ENCODE results near the gene CFAP410. TPM values are rescaled to one million over a fixed set of nuclear protein-coding genes. Genes with fewer than 3 reads are reported as not detected.

Gene CFAP410
- total and polyA plus RNA-seq, 2 of the 13 experiments (the other 11 are each of a cell fraction or from before 2014, with no cell fraction given): 8.0 to 20.1 TPM

DNA sequence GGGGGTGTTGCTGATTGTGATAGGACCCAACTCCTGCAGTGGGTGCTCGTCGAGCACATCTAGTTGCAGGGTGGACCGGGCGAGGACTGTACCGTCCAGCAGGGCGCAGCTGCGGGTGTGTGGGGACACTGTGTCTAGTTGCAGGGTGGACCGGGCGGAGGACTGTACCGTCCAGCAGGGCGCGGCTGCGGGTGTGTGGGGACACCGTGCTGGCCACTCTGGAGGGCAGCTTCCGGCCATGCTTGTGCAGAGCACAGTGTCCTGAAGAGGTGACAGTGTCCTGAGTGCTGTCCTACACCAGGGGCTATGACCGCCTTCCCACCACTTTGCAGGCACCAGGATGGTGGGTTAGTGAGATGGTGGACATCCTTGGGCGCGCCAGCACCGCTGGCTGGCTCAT lies 9.7 kb upstream of the CFAP410 start (continued):
- TF ChIP-seq SRY (CRISPR knock-in tag; IDR thresholded peaks at IDR 0.05) (no peak), ZNF598 (CRISPR knock-in tag; IDR thresholded peaks at IDR 0.05; ENCODE audit: borderline replicate concordance) (no peak)

DNA sequence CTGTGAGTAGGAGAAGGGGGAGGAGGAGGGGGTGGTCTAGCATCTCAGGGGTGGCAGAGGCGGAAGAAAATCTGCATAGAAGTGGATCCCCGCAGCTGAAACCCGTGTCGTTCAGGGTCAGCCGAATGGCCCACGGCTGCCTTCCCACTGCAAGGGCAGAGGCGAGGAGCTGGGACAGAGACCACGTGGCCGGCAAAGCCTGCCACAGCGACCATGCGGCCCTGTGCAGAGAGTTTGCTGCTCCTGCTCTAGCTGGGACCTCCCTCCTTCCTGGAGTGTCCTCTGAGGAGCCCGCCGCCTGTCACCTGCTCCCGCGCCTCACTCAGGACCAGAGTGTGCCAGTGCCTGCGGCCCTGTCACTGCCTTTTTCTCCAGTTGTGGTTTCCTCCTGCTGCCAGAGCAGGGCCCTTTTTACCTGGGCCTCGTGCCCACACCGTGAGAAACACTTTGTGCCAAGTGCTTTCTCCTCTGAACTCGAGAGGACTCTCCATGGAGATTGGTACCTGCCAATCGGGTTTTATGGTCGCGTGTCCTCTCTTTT lies 8.8 kb upstream of the CFAP410 start:
- H4K20me1 ChIP-seq (ENCODE audit: insufficient read depth, low read length): no peaks in the 10 kb centered on the region
- H3K27me3 ChIP-seq (ENCODE audit: control insufficient read depth in 1 of 2, insufficient read depth in 2 of 2, low read length in 2 of 2): peaks cover 3 to 18% of the 10 kb centered on the region in 2 experiments; a peak in 4 of 5 replicates
- DNase-seq (ENCODE audit: low spot score): no peak
- intact Hi-C loops (cut with micrococcal nuclease; ENCODE audit: unreplicated experiment): no loop called here
- H3K27ac ChIP-seq (ENCODE audit: extremely low read length, insufficient read depth, low read length): no peak overlapping the region
- peak; percentile 16; the same call in 1 of the 3 replicates for ATAC-seq
- in situ Hi-C loops (cut with HindIII; ENCODE audit: extremely low pct_ligation_motif_present, low pct_unique_long_range_greater_than_20kb): no loop called here
- no peak for FAIRE-seq
- H3K4me1 ChIP-seq (ENCODE audit: insufficient read depth, low read length): peaks cover 11% of the 10 kb centered on the region
- no peak overlapping the region for H3K4me3 ChIP-seq (replicated peaks in 1 of 3; ENCODE audit: insufficient read depth in 1 of 3, low read depth in 2 of 3, low read length in 3 of 3)
- H3K79me2 ChIP-seq (ENCODE audit: insufficient read depth, low read length): no peaks in the 10 kb centered on the region
- ChIA-PET CTCF (ENCODE audit: low intra/inter-chr PET ratio, low total read pairs) (no interaction called here), POLR2A (no interaction called here)
- no peaks in the 10 kb centered on the region for H3K9me3 ChIP-seq (ENCODE audit: low read length)
- no peaks in the 10 kb centered on the region for H3K36me3 ChIP-seq (replicated peaks in 1 of 2; ENCODE audit: control insufficient read depth in 1 of 2, insufficient read depth in 2 of 2, low read length in 2 of 2)
- H2AFZ ChIP-seq (ENCODE audit: low read length): no peak overlapping the region
- no peak overlapping the region for H3K4me2 ChIP-seq (ENCODE audit: low read depth, low read length)
- H3K9ac ChIP-seq (ENCODE audit: insufficient read depth, low read depth, low read length): no peak overlapping the region
- BruUV-seq (replicated peaks): no TSS peak
- 39% methylated on average over 6 of the region's 22 CpGs for WGBS (ENCODE audit: low lambda C conversion rate)
- TF ChIP-seq, protein P1, sequence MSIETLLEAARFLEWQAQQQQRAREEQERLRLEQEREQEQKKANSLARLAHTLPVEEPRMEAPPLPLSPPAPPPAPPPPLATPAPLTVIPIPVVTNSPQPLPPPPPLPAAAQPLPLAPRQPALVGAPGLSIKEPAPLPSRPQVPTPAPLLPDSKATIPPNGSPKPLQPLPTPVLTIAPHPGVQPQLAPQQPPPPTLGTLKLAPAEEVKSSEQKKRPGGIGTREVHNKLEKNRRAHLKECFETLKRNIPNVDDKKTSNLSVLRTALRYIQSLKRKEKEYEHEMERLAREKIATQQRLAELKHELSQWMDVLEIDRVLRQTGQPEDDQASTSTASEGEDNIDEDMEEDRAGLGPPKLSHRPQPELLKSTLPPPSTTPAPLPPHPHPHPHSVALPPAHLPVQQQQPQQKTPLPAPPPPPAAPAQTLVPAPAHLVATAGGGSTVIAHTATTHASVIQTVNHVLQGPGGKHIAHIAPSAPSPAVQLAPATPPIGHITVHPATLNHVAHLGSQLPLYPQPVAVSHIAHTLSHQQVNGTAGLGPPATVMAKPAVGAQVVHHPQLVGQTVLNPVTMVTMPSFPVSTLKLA (IDR thresholded peaks at IDR 0.05): peak; percentile 72
- TF ChIP-seq, protein P2, sequence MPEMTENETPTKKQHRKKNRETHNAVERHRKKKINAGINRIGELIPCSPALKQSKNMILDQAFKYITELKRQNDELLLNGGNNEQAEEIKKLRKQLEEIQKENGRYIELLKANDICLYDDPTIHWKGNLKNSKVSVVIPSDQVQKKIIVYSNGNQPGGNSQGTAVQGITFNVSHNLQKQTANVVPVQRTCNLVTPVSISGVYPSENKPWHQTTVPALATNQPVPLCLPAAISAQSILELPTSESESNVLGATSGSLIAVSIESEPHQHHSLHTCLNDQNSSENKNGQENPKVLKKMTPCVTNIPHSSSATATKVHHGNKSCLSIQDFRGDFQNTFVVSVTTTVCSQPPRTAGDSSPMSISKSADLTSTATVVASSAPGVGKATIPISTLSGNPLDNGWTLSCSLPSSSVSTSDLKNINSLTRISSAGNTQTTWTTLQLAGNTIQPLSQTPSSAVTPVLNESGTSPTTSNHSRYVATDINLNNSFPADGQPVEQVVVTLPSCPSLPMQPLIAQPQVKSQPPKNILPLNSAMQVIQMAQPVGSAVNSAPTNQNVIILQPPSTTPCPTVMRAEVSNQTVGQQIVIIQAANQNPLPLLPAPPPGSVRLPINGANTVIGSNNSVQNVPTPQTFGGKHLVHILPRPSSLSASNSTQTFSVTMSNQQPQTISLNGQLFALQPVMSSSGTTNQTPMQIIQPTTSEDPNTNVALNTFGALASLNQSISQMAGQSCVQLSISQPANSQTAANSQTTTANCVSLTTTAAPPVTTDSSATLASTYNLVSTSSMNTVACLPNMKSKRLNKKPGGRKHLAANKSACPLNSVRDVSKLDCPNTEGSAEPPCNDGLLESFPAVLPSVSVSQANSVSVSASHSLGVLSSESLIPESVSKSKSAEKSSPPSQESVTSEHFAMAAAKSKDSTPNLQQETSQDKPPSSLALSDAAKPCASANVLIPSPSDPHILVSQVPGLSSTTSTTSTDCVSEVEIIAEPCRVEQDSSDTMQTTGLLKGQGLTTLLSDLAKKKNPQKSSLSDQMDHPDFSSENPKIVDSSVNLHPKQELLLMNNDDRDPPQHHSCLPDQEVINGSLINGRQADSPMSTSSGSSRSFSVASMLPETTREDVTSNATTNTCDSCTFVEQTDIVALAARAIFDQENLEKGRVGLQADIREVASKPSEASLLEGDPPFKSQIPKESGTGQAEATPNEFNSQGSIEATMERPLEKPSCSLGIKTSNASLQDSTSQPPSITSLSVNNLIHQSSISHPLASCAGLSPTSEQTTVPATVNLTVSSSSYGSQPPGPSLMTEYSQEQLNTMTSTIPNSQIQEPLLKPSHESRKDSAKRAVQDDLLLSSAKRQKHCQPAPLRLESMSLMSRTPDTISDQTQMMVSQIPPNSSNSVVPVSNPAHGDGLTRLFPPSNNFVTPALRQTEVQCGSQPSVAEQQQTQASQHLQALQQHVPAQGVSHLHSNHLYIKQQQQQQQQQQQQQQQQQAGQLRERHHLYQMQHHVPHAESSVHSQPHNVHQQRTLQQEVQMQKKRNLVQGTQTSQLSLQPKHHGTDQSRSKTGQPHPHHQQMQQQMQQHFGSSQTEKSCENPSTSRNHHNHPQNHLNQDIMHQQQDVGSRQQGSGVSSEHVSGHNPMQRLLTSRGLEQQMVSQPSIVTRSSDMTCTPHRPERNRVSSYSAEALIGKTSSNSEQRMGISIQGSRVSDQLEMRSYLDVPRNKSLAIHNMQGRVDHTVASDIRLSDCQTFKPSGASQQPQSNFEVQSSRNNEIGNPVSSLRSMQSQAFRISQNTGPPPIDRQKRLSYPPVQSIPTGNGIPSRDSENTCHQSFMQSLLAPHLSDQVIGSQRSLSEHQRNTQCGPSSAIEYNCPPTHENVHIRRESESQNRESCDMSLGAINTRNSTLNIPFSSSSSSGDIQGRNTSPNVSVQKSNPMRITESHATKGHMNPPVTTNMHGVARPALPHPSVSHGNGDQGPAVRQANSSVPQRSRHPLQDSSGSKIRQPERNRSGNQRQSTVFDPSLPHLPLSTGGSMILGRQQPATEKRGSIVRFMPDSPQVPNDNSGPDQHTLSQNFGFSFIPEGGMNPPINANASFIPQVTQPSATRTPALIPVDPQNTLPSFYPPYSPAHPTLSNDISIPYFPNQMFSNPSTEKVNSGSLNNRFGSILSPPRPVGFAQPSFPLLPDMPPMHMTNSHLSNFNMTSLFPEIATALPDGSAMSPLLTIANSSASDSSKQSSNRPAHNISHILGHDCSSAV (CRISPR knock-in tag; IDR thresholded peaks at IDR 0.05; ENCODE audit: borderline replicate concordance): no peak
- TF ChIP-seq, protein P3, sequence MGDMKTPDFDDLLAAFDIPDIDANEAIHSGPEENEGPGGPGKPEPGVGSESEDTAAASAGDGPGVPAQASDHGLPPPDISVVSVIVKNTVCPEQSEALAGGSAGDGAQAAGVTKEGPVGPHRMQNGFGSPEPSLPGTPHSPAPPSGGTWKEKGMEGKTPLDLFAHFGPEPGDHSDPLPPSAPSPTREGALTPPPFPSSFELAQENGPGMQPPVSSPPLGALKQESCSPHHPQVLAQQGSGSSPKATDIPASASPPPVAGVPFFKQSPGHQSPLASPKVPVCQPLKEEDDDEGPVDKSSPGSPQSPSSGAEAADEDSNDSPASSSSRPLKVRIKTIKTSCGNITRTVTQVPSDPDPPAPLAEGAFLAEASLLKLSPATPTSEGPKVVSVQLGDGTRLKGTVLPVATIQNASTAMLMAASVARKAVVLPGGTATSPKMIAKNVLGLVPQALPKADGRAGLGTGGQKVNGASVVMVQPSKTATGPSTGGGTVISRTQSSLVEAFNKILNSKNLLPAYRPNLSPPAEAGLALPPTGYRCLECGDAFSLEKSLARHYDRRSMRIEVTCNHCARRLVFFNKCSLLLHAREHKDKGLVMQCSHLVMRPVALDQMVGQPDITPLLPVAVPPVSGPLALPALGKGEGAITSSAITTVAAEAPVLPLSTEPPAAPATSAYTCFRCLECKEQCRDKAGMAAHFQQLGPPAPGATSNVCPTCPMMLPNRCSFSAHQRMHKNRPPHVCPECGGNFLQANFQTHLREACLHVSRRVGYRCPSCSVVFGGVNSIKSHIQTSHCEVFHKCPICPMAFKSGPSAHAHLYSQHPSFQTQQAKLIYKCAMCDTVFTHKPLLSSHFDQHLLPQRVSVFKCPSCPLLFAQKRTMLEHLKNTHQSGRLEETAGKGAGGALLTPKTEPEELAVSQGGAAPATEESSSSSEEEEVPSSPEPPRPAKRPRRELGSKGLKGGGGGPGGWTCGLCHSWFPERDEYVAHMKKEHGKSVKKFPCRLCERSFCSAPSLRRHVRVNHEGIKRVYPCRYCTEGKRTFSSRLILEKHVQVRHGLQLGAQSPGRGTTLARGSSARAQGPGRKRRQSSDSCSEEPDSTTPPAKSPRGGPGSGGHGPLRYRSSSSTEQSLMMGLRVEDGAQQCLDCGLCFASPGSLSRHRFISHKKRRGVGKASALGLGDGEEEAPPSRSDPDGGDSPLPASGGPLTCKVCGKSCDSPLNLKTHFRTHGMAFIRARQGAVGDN (CRISPR knock-in tag; IDR thresholded peaks at IDR 0.05): peak; percentile 56
- TF ChIP-seq, protein P4, sequence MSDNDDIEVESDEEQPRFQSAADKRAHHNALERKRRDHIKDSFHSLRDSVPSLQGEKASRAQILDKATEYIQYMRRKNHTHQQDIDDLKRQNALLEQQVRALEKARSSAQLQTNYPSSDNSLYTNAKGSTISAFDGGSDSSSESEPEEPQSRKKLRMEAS (IDR thresholded peaks at IDR 0.05): peak; percentile 68
- TF ChIP-seq ZSCAN12 (CRISPR knock-in tag; IDR thresholded peaks at IDR 0.05): no peak
